Neutrophil (primary cell): Measurements from ENCODE around the gene ARHGAP22.

Experiments used
- H3K27ac ChIP-seq: fragments of 200-600 bp; sonication (generic); 2 replicates; pipeline ENCODE4 v1.5.1; 2016; ENCODE audit warnings: mild to moderate bottlenecking, moderate library complexity
- H3K27me3 ChIP-seq: fragments of 200-600 bp; sonication (generic); 2 replicates; pipeline ENCODE4 v1.6.0; 2016; ENCODE audit warnings: mild to moderate bottlenecking
- H3K36me3 ChIP-seq: fragments of 200-600 bp; sonication (generic); 2 replicates; pipeline ENCODE4 v1.5.1; 2017
- H3K4me1 ChIP-seq, 2 experiments: fragments of 200-600 bp in 1 of 2; sonication (generic) in 1 of 2; 1 replicate in 1 of 2; 2 replicates in 1 of 2; pipeline versions ENCODE4 v1.5.1 to v1.6.1; 2013 to 2016; ENCODE audit warnings: low read depth in 1 of 2, low read length in 1 of 2, mild to moderate bottlenecking in 1 of 2, moderate library complexity in 1 of 2; ENCODE audit not compliant: control insufficient read depth in 1 of 2, insufficient read depth in 1 of 2
- H3K4me3 ChIP-seq, 2 experiments: fragments of 200-600 bp in 1 of 2; sonication (generic) in 1 of 2; 1 replicate in 1 of 2; 2 replicates in 1 of 2; pipeline ENCODE4 v1.5.1; 2013 to 2016; ENCODE audit warnings: low read depth in 1 of 2, low read length in 1 of 2, mild to moderate bottlenecking in 1 of 2, moderate library complexity in 1 of 2
- H3K9me3 ChIP-seq: fragments of 200-600 bp; sonication (generic); 2 replicates; pipeline ENCODE4 v1.5.1; 2016
- TF ChIP-seq, protein P1 (sequence below): fragments of 200-600 bp; sonication (generic); IDR thresholded peaks from 2 replicates; pipeline ENCODE4 v1.5.1; 2016; ENCODE audit warnings: antibody characterized with exemption

The ARHGAP22 gene

GRCh38 chr10:48511066-48511874, 93.6 kb downstream of the ARHGAP22 start:
- H3K27ac ChIP-seq, result no peak overlapping the region
- TF ChIP-seq, protein P1, sequence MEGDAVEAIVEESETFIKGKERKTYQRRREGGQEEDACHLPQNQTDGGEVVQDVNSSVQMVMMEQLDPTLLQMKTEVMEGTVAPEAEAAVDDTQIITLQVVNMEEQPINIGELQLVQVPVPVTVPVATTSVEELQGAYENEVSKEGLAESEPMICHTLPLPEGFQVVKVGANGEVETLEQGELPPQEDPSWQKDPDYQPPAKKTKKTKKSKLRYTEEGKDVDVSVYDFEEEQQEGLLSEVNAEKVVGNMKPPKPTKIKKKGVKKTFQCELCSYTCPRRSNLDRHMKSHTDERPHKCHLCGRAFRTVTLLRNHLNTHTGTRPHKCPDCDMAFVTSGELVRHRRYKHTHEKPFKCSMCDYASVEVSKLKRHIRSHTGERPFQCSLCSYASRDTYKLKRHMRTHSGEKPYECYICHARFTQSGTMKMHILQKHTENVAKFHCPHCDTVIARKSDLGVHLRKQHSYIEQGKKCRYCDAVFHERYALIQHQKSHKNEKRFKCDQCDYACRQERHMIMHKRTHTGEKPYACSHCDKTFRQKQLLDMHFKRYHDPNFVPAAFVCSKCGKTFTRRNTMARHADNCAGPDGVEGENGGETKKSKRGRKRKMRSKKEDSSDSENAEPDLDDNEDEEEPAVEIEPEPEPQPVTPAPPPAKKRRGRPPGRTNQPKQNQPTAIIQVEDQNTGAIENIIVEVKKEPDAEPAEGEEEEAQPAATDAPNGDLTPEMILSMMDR, result no peak
- no peaks in the 10 kb centered on the region for H3K27me3 ChIP-seq
- peaks cover 2 to 3% of the 10 kb centered on the region in 2 experiments for H3K4me1 ChIP-seq
- no peaks in the 10 kb centered on the region for H3K36me3 ChIP-seq
- H3K4me3 ChIP-seq, result no peak overlapping the region
- H3K9me3 ChIP-seq, result no peaks in the 10 kb centered on the region

GRCh38 chr10:48509974-48510692, 94.7 kb downstream of the ARHGAP22 start:
- H3K27ac ChIP-seq, result no peak overlapping the region
- H3K4me1 ChIP-seq, result peaks cover 10 to 12% of the 10 kb centered on the region in 2 experiments
- H3K36me3 ChIP-seq, result no peaks in the 10 kb centered on the region
- TF ChIP-seq, protein P1, result no peak
- no peaks in the 10 kb centered on the region for H3K27me3 ChIP-seq
- no peak overlapping the region for H3K4me3 ChIP-seq
- H3K9me3 ChIP-seq, result no peaks in the 10 kb centered on the region

GRCh38 chr10:48508791-48509772, 95.8 kb downstream of the ARHGAP22 start:
- TF ChIP-seq, protein P1, result no peak
- H3K4me1 ChIP-seq, result peaks cover 10 to 12% of the 10 kb centered on the region in 2 experiments
- no peak overlapping the region for H3K27ac ChIP-seq
- no peaks in the 10 kb centered on the region for H3K27me3 ChIP-seq
- H3K36me3 ChIP-seq, result no peaks in the 10 kb centered on the region
- H3K9me3 ChIP-seq, result no peaks in the 10 kb centered on the region
- no peak overlapping the region for H3K4me3 ChIP-seq

- Histone ChIP-seq H3K36me3 (no peaks in the 10 kb centered on the region), H3K9me3 (no peaks in the 10 kb centered on the region), H3K4me3 (no peak overlapping the region), H3K4me1 (peaks cover 10 to 12% of the 10 kb centered on the region in 2 experiments), H3K27ac (no peak overlapping the region), H3K27me3 (no peaks in the 10 kb centered on the region)
- TF ChIP-seq, protein P1, result no peak
Observed at GRCh38 chr10:48507933-48508790, 96.7 kb downstream of the ARHGAP22 start.
